GM12865 (cell line): ENCODE data around the gene KCNQ4.

Experiments
- DNase-seq: peaks from one replicate; pipeline ENCODE4 v3.0.0; 2010; ENCODE audit warnings: low read depth
- H3K4me3 ChIP-seq: 2 replicates; pipeline ENCODE4 v1.5.1; 2011; ENCODE audit warnings: mild to moderate bottlenecking, low read depth, low read length, control low read depth
- CTCF ChIP-seq: IDR thresholded peaks from 2 replicates; pipeline ENCODE4 v1.5.1; 2011; ENCODE audit warnings: low read length, control low read depth, low read depth, inconsistent platforms; ENCODE audit not compliant: insufficient read depth; ENCODE audit errors: missing control alignments

KCNQ4 gene

GRCh38 chr1:40755067-40755466, 28.5 kb upstream of the KCNQ4 start:
- no peak overlapping the region for H3K4me3 ChIP-seq
- no peak for TF ChIP-seq CTCF
- DNase-seq: no peak

- H3K4me3 ChIP-seq: no peak overlapping the region
- no peak for TF ChIP-seq CTCF
- no peak for DNase-seq
These were observed 27.1 kb upstream of the KCNQ4 start for GRCh38 chr1:40756523-40756922.

- H3K4me3 ChIP-seq: no peak overlapping the region
- TF ChIP-seq CTCF: no peak
- no peak for DNase-seq
These were observed 26.5 kb upstream of the KCNQ4 start for GRCh38 chr1:40757084-40757483.

GRCh38 chr1:40758004-40758403, 25.6 kb upstream of the KCNQ4 start:
- DNase-seq: no peak
- H3K4me3 ChIP-seq: no peak overlapping the region
- no peak for TF ChIP-seq CTCF

GRCh38 chr1:40758578-40759343, 24.8 kb upstream of the KCNQ4 start:
- no peak overlapping the region for H3K4me3 ChIP-seq
- DNase-seq: no peak
- TF ChIP-seq CTCF: no peak

GRCh38 chr1:40760984-40761383, 22.6 kb upstream of the KCNQ4 start:
- no peak overlapping the region for H3K4me3 ChIP-seq
- DNase-seq: no peak
- no peak for TF ChIP-seq CTCF
